ENCODE results near the gene RPS6KB2.
A peak's percentile ranks its signal among the peaks of the same experiment; 100 is the strongest.
"Not testable (repeated sequence)": the region's sequence is repeated elsewhere in the genome, so short reads cannot be mapped to it uniquely, and the experiment has no call there.

The RPS6KB2 gene

GRCh38 chr11:67445515-67445914 lies 17.2 kb downstream of the RPS6KB2 start:
- no peak for DNase-seq

DNA sequence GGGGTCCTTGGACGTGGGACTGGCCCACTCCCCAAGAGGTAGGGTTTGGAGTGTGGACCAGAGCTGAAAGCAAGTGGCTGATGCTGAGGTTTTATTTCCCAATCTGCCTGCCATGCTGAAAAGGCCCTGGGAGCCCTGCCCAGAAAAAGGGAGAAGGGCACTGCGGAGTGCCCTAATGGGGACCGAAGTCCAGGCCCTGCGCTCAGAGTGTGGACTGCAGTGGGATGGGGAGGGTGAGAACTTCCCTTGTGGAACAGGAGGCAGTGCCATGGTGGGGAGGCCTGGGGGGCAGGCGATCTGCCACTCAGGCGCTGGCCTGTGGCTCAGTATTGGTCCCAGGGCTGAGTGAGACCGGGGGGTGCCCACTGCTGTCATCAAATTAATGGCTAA lies 19.9 kb downstream of the RPS6KB2 start:
- DNase-seq = no peak

DNA sequence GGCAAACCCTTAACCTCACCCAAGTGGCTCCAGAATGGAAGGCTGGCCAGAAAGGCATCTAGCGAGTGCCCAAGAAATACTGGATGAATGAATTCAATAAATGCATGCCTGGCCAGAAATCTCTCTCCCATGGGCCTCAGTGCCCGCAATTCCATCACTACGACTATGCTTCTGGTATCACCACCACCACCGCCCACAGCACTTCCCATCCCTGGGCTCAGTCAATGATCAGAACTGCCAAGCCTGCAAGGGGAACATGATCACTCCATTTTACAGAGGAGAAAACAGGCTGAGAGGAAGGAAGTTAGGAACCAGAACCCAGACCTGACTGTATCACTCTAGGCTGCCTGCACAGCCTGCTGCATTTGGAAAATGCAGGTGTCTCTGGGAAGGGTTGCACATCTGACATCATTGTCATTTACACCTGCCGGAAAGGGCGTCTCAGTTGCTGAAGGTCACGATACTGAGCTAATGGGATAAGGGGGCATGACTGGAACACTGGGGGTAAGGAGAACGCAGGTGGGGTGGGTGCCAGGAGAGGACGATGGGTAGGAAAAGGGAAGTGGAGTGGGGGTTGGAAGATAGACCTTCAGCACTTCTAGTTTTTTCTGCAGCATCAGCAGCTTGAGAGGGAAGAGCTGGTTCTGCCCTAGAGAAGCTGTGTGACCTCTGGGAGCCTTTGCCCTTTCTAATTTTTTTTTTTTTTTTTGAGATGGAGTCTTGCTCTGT lies 21.0 kb downstream of the RPS6KB2 start:
- DNase-seq = peak; percentile 65

DNA sequence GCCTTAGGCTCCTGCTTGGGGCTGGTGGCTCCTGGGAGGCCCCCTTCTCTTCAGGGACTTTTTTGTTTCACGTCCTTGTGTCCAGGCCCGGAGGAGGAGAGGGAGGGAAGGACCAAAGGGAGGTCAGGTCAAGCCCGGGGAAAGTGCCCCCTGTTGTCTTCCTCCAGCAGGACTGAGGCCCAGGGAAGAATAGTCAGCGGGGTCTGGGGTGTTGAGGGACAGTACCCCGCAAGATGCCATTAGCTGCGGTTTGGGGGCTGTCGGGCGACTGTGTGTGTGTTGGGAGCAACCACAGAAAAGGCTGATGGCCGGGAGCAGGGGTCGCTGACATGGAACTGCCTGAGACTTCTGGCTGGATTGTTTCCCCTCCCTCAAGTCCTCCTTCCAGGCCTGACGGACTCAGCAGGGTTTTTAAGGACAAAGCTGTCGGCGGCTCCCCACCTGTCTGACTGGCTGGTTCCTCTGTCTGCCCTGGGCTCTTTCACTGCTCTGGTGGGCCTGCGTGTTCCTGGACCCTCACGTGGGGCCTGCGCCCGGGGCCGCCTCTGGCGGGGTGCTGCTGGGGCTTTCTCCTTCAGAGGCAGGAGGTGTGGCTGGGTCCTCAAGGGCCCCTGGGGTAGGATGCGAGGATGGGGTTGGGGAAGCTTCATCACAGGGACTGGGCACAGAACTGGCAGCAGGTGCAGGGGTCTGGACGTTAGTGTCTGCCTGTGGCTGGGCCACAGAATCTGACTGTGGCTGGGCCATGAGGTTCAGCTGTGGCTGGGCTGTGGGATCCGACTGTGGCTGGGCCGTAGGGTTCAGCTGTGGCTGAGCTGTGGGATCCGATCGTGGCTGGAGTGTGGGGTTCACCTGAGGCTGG lies 22.7 kb downstream of the RPS6KB2 start:
- no peak for DNase-seq

DNA sequence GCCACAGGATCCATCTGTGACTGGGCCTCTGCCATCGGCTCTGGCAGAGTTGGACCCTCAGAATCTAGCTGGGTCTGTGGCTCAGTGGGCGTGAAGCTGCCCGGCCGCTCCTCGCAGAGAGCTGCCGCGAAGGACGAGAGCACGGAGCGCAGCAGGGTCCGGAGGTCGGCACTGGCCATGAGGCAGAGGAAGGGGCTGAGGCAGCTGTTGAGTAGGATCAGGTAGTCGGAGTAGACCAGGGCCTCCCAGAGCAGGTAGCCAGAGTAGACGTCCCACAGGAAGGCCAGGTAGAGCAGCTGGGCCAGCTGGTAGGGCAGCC lies 23.3 kb downstream of the RPS6KB2 start:
- DNase-seq = no peak

DNA sequence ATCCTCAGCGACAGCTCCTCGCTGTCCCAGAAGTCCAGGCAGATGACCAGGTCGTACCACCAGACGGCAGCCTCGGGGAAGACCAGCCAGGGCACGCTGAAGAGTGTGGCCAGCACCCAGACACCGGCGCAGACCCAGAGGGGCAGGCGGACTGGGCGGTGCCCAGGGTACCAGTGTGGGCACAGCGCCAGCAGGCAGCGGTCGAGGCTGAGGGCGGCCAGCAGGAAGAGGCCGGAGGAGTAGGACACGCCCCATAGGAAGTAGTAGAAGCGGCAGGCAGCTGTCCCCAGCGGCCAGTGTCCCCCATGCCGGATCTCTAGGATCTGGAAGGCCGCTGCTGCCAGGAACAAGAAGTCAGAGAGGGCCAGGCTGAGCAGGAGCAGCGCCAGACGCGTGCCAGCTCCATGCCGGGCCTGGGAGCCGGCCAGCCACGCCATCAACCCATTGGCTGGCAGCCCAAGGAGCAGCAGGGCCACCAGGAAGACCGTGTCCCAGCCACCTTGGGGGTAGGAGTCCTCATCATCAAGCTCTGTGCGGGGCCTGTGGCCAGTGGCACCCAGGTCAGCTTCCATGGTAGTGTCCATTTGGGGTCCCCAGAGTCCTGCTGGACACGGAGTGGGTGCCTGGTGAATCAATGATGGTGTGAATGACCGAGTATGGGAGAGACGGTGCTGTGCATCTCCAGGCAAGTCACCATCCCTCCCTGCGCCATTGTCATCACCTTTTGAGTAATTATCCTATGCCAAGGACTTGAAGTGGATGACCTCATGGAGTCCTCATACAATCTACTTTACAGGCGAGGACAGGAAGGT lies 24.1 kb downstream of the RPS6KB2 start, which contains the start of gene GPR152:
Gene GPR152, minus strand, starts transcription at position 589 of the 812 bp plus-strand sequence. Its CDS starts 5 bp downstream, at position 584.
- no peak for DNase-seq

DNA sequence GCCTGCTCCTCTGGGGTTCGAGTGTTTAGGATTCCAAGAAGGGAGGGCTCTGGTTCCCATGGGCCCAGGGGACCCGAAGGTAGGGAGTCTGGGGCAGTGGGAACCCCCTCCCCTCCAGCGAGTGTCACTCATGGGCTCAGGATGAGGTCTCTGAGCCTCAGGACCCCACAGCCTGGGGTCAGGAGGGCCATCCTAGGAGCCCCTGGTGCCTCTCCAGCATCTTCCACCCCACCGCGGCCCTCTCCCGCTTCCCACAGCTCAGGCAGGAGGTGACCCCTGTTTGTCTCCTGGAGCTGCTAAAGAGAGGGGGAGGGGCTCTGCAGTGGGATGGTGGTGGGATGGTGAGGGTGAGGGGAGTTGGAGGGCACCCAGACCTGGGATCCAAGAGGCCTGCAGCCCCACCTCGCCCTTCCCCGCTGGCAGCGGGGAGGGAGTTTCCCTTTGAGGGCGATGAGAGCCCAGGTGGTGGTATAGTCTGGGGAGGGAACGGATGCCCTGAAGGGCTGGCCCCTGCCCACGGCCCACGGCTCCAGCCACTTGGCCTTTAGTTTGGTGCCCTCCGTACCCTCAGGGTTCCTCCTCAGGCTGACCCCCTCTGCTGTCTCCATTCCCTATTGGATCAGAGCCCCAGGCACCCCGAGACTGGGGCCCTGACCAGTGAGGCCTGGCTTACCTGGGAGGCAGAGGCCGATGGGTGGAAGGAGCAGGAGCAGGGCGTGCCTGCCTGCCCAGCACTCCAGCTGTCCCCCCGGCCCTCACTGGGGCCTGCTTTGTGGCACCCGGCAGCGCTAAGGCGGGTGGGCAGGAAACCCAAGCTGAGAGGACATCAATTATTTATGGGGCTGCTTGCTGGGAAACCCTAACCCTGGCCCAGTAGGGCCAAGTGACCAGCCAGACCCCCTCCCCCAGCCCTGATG lies 25.8 kb downstream of the RPS6KB2 start:
- no peak for DNase-seq

GRCh38 chr11:67455054-67455453 lies 26.8 kb downstream of the RPS6KB2 start, which contains the start of gene CABP4:
TSS of gene CABP4 (plus strand) at chr11:67455354. CDS start at chr11:67455424, 70 bp downstream.
- DNase-seq = no peak

GRCh38 chr11:67456068-67456705 lies 27.9 kb downstream of the RPS6KB2 start:
- no peak for DNase-seq

DNA sequence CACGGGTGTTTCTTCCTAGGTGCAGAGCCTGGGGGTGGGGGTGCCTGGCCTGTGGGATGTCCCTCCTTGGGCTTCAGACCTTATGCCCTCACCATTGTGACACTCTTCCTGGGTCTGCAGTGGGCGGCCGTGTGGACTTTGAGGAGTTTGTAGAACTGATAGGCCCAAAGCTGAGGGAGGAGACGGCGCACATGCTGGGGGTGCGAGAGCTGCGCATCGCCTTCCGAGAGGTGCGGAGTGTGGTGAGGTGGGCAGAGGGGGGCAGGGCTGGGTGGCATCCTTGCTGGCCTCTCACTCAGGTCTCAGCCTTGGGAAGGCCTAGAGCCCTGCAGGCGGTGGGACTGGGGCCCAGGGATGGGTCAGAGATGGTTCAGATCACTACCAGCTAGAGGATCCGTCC lies 29.2 kb downstream of the RPS6KB2 start:
- no peak for DNase-seq

DNA sequence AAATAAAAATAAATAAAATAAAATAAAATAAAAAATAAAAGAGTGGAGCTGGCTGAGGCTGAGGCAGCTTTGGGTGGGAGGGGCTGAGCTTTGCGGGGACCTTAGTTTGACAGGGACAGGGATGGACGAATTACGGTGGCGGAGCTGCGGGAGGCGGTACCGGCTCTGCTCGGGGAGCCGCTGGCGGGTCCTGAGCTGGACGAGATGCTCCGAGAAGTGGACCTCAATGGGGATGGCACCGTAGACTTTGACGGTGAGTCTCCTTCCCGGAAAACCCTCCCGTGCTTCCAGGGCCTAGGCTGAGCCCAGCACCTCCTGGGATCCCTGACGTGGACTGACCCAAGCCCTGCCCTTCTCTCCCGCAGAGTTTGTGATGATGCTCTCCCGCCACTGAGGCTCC lies 30.0 kb downstream of the RPS6KB2 start:
- no peak for DNase-seq

- no peak for DNase-seq
Observed at GRCh38 chr11:67463186-67463585, 34.9 kb downstream of the RPS6KB2 start.

GRCh38 chr11:67463680-67464410 lies 35.6 kb downstream of the RPS6KB2 start:
- peak; percentile 88 for DNase-seq

DNA sequence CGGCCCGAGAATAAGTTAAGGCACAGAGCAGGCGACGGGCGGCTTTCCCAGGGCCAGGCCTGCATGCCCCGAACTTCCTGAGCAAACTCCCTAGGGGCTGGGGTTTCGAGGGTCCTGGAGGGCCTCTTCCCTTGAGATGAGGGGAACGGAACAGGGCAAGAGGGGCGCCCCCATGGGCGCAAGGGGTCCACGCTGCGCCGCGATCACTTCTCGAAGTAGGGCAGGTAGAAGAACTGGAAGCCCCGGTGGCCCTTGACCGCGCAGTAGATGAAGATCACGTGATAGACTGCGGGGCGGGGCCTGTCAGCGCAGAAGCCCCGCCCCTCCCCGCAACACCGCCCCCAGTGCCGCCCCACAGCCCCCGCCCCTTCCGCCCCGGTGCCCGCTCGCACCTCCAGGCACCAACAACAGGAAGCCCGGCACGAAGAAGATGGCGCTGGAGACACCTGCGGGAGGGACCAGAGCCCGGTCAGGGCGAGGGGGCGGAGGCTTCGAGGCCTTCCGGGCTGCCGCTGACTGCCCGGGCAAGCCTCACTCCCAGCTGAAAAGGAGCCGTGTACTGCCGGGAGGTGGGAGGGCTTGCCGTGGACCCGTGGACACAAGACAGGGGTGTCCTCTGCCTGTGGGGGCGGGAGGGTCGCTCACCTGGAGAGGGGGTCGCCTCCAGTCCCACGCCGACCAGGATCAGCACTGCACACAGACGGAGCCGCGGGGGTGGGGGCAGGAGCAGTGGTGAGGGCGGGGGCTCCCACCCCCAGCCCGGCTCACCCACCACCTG lies 36.3 kb downstream of the RPS6KB2 start:
- DNase-seq = peak; percentile 84

DNA sequence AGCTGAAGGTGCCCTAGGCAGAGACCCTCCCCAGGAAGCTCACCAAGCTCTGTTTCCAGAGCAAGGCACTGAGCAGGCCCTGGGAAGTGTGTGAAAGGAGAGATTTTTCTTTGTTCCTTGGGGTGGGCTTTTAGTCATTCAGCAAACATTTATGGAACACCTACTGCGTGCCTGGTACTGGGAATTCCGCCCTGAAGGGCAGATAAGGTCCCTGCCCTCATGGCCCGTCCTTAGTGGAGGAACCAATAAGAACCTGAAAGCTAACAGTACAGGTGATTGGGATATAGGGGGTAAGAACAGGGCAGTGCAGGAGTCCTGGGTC lies 36.9 kb downstream of the RPS6KB2 start:
- no peak for DNase-seq

- not testable (repeated sequence) for DNase-seq
Observed at GRCh38 chr11:67465530-67465929, 37.2 kb downstream of the RPS6KB2 start.

DNA sequence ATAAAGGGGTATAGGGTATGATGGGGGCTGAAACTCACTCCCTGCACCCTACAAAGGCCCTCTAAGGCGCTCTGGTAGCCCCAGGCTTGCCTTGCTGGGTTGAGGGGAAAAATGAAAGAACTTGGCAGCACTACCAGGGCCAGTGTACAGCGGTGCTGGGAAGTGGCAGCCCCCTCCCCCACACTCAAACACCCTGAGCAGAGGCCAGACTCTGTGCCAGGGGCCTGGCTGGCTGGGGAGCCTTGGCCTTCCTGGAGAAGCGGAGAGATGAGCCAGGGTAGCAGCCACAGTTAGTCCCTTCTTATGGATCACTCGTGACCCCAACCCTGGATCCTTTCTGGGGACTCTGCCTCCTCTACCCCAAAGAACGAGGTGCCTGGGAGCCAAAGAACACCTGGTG lies 38.1 kb downstream of the RPS6KB2 start:
- no peak for DNase-seq

- no peak for DNase-seq
Observed at GRCh38 chr11:67466962-67467771, 38.9 kb downstream of the RPS6KB2 start.

GRCh38 chr11:67468056-67468455 lies 39.8 kb downstream of the RPS6KB2 start:
- DNase-seq = no peak

DNA sequence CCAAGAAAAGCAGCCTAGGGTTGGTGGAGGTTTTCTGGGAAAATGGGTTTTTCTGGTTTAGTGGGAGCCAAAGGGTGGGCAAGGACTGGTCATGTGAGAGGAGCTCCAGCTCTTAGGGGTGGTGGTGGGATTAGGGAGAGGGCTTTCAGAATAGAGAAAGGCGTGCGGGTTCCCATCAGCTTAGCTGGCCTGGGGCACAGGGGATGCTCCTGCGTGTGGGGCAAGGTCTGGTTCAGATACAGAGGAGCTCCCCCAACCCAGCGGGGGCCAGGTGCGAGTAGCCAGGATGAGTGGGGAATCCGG lies 40.1 kb downstream of the RPS6KB2 start:
- no peak for DNase-seq
